ENCODE results near the gene CCDC83. TPM values are rescaled to one million over a fixed set of nuclear protein-coding genes. Genes with fewer than 3 reads are reported as not detected.
"Not testable (repeated sequence)": the region's sequence is repeated elsewhere in the genome, so short reads cannot be mapped to it uniquely, and the experiment has no call there.

Gene CCDC83
- polyA plus RNA-seq, 3 donors: not detected

DNA sequence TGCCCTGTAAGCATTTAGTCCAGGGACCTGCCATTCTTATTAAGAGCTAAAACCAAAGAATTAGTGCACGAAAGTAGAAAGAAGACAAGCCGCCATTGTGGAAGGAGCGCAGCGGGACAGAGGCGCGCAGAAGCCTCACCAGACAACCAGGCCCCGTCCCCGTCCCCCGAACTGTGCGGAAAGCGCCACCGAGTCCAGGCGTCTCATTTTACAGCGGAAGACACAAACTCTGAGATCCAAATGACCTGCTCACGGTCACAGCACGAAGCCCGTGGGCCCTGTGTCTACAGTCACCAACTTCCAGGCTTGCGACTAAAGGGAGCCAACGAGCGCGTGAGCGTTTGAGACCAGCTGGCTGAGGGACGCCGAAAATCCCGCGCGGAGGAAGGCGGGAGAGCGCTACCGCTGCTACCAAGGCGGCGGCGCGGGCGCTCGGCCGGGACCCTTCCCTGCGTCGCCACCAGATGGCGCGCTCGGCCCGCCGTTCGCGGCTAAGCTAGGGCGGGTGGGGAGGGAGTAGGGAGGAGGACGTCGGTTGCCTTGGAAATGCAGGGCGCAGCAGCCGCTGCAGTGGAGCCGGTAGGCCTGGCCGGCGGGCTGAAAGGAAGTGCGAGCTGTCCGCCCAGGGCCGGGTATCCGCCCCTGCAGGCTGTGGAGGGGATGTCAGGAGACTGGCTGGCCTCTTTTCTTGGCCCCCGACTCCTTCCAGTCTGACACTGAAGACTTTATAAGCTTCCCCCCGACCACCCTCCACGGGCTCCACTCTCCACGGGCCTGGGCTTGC, 434 bp upstream of the CCDC83 start:
- 0% methylated on average over 49 of the region's 62 CpGs for WGBS (ENCODE audit: insufficient coverage)
- peak overlapping the region; percentile 46 to 82 (median 52) for H3K4me3 ChIP-seq (replicated peaks in 1 of 3; ENCODE audit: low read depth in 2 of 3, low read length in 3 of 3)
- peak overlapping the region; percentile 97 for H2AFZ ChIP-seq (ENCODE audit: insufficient read depth, low read depth, low read length, poor library complexity, severe bottlenecking)
- peak overlapping the region; percentile 77 to 93 (median 87) for H3K27ac Mint-ChIP-seq
- peaks cover 7% of the 10 kb centered on the region for H3K4me1 Mint-ChIP-seq
- H3K4me1 ChIP-seq (ENCODE audit: control insufficient read depth in 1 of 2, insufficient read depth in 2 of 2, low read length in 2 of 2): peaks cover 10 to 15% of the 10 kb centered on the region in 2 donors
- peak overlapping the region; percentile 93 for H3K4me2 ChIP-seq (replicated peaks; ENCODE audit: extremely low read depth, low read length, poor library complexity, severe bottlenecking)
- peak; percentile 93 to 95 (median 93) for DNase-seq
- TF ChIP-seq, protein P1, sequence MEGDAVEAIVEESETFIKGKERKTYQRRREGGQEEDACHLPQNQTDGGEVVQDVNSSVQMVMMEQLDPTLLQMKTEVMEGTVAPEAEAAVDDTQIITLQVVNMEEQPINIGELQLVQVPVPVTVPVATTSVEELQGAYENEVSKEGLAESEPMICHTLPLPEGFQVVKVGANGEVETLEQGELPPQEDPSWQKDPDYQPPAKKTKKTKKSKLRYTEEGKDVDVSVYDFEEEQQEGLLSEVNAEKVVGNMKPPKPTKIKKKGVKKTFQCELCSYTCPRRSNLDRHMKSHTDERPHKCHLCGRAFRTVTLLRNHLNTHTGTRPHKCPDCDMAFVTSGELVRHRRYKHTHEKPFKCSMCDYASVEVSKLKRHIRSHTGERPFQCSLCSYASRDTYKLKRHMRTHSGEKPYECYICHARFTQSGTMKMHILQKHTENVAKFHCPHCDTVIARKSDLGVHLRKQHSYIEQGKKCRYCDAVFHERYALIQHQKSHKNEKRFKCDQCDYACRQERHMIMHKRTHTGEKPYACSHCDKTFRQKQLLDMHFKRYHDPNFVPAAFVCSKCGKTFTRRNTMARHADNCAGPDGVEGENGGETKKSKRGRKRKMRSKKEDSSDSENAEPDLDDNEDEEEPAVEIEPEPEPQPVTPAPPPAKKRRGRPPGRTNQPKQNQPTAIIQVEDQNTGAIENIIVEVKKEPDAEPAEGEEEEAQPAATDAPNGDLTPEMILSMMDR (IDR thresholded peaks at IDR 0.05): peak; percentile 95
- no peaks in the 10 kb centered on the region for H3K79me2 ChIP-seq (ENCODE audit: insufficient read depth, low read length)
- H4K20me1 ChIP-seq (ENCODE audit: insufficient read depth, low read length): no peaks in the 10 kb centered on the region
- intact Hi-C loops (cut with micrococcal nuclease): loop anchor here (10.0 kb wide), 4 partner anchors 120 to 440 kb away; partner anchors contain the start of gene EED (in 1 of the 2)
- H3K36me3 ChIP-seq (replicated peaks in 1 of 2; ENCODE audit: control insufficient read depth in 1 of 2, insufficient read depth in 2 of 2, low read length in 2 of 2): no peaks in the 10 kb centered on the region
- no peaks in the 10 kb centered on the region for H3K9me3 ChIP-seq (replicated peaks in 1 of 2; ENCODE audit: control insufficient read depth in 1 of 2, insufficient read depth in 1 of 2, low read length in 2 of 2)
- peaks cover 2 to 7% (median 3%) of the 10 kb centered on the region in 7 donors for H3K9me3 Mint-ChIP-seq
- peaks cover 2 to 3% of the 10 kb centered on the region in 2 donors for H3K36me3 Mint-ChIP-seq
- peak overlapping the region; percentile 61 to 76 for H3K27ac ChIP-seq (ENCODE audit: low read depth in 1 of 2, low read length in 2 of 2)
- peak overlapping the region; percentile 74 for H3K9ac ChIP-seq (ENCODE audit: insufficient read depth, low read length, poor library complexity, severe bottlenecking)
- no peaks in the 10 kb centered on the region for H3K27me3 ChIP-seq (ENCODE audit: control insufficient read depth in 2 of 2, insufficient read depth in 2 of 2, low read length in 2 of 2)
- peaks cover 0 to 3% (median 0%) of the 10 kb centered on the region in 3 donors for H3K27me3 Mint-ChIP-seq (ENCODE audit: low read depth in 3 of 3)
- peak overlapping the region; percentile 93 to 96 for H3K4me3 Mint-ChIP-seq

DNA sequence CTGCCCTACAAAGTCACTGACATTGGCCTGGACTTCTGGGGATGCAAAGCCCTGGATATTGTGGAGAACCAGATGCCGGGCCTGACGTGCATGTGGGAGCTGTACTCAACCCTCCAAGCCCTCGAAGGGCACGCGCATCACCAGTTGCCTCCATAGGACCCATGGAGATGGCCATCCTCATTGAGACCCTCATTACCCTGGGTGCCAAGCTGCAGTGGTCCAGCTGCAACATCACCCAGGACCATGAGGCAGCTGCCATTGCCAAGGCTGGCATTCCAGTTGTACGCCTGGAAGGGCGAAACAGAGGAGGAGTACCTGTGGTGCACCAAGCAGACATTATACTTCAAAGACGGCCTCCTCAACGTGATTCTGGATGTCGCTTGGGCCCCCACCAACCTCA, 1.9 kb downstream of the CCDC83 start:
- peak overlapping the region in 1 of 7 donors; percentile 20 for H3K27ac Mint-ChIP-seq
- H3K27me3 Mint-ChIP-seq (ENCODE audit: low read depth in 3 of 3): peaks cover 0 to 5% (median 0%) of the 10 kb centered on the region in 3 donors
- Histone ChIP-seq H3K4me2 (replicated peaks; ENCODE audit: extremely low read depth, low read length, poor library complexity, severe bottlenecking) (no peak overlapping the region), H3K27ac (ENCODE audit: low read depth in 1 of 2, low read length in 2 of 2) (no peak overlapping the region), H2AFZ (ENCODE audit: insufficient read depth, low read depth, low read length, poor library complexity, severe bottlenecking) (no peak overlapping the region), H3K4me1 (ENCODE audit: control insufficient read depth in 1 of 2, insufficient read depth in 2 of 2, low read length in 2 of 2) (peaks cover 10 to 15% of the 10 kb centered on the region in 2 donors), H3K79me2 (ENCODE audit: insufficient read depth, low read length) (no peaks in the 10 kb centered on the region), H3K27me3 (ENCODE audit: control insufficient read depth in 2 of 2, insufficient read depth in 2 of 2, low read length in 2 of 2) (no peaks in the 10 kb centered on the region), H3K36me3 (replicated peaks in 1 of 2; ENCODE audit: control insufficient read depth in 1 of 2, insufficient read depth in 2 of 2, low read length in 2 of 2) (no peaks in the 10 kb centered on the region), H3K4me3 (replicated peaks in 1 of 3; ENCODE audit: low read depth in 2 of 3, low read length in 3 of 3) (no peak overlapping the region), H3K9ac (ENCODE audit: insufficient read depth, low read length, poor library complexity, severe bottlenecking) (no peak overlapping the region), H4K20me1 (ENCODE audit: insufficient read depth, low read length) (no peaks in the 10 kb centered on the region), H3K9me3 (replicated peaks in 1 of 2; ENCODE audit: control insufficient read depth in 1 of 2, insufficient read depth in 1 of 2, low read length in 2 of 2) (no peaks in the 10 kb centered on the region)
- peaks cover 7% of the 10 kb centered on the region for H3K4me1 Mint-ChIP-seq
- intact Hi-C loops (cut with micrococcal nuclease): loop anchor here (10.0 kb wide), 4 partner anchors 118 to 438 kb away; partner anchors contain the start of gene EED (in 1 of the 2)
- 99% methylated on average over 10 of the region's 10 CpGs for WGBS (ENCODE audit: insufficient coverage)
- H3K36me3 Mint-ChIP-seq: no peaks in the 10 kb centered on the region
- TF ChIP-seq, protein P1 (IDR thresholded peaks at IDR 0.05): no peak
- DNase-seq: no peak
- no peak overlapping the region for H3K4me3 Mint-ChIP-seq
- peaks cover 0 to 5% (median 0%) of the 10 kb centered on the region in 7 donors for H3K9me3 Mint-ChIP-seq

DNA sequence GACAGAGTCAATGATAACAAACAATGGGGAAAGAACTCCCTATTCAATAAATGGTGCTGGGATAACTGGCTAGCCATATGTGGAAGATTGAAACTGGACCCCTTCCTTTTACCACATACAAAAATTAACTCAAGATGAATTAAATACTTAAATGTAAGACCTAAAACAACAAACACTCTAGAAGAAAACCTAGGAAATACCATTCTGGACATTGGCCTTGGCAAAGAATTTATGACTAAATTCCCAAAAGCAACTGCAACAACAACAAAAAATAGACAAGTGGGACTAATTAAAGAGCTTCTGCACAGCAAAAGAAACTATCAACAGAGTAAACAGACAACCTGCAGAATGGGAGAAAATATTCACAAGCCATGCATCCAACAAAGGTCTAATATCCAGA, 4.4 kb downstream of the CCDC83 start:
- not testable (repeated sequence) for H3K36me3 Mint-ChIP-seq; H4K20me1 ChIP-seq (ENCODE audit: insufficient read depth, low read length); DNase-seq; H3K27me3 ChIP-seq (ENCODE audit: control insufficient read depth in 2 of 2, insufficient read depth in 2 of 2, low read length in 2 of 2); H3K4me2 ChIP-seq (replicated peaks; ENCODE audit: extremely low read depth, low read length, poor library complexity, severe bottlenecking); H3K79me2 ChIP-seq (ENCODE audit: insufficient read depth, low read length); H3K27ac ChIP-seq (ENCODE audit: low read depth in 1 of 2, low read length in 2 of 2); H3K9me3 ChIP-seq (replicated peaks in 1 of 2; ENCODE audit: control insufficient read depth in 1 of 2, insufficient read depth in 1 of 2, low read length in 2 of 2); H3K9me3 Mint-ChIP-seq; H2AFZ ChIP-seq (ENCODE audit: insufficient read depth, low read depth, low read length, poor library complexity, severe bottlenecking); H3K9ac ChIP-seq (ENCODE audit: insufficient read depth, low read length, poor library complexity, severe bottlenecking); H3K4me3 ChIP-seq (replicated peaks in 1 of 3; ENCODE audit: low read depth in 2 of 3, low read length in 3 of 3); H3K36me3 ChIP-seq (replicated peaks in 1 of 2; ENCODE audit: control insufficient read depth in 1 of 2, insufficient read depth in 2 of 2, low read length in 2 of 2); H3K4me1 Mint-ChIP-seq; H3K27ac Mint-ChIP-seq; H3K4me3 Mint-ChIP-seq; H3K27me3 Mint-ChIP-seq (ENCODE audit: low read depth in 3 of 3)
- intact Hi-C loops (cut with micrococcal nuclease): loop anchor here (10.0 kb wide), 4 partner anchors 115 to 435 kb away; partner anchors contain the start of gene EED (in 1 of the 2)
- peaks cover 9 to 10% of the 10 kb centered on the region in 2 donors for H3K4me1 ChIP-seq (ENCODE audit: control insufficient read depth in 1 of 2, insufficient read depth in 2 of 2, low read length in 2 of 2)
